NK-92 treated with Interleukin-12 subunit alpha and Interleukin-12 subunit beta, amount 100 ng/mL, for 24 hours (cell line): Measurements from ENCODE around the gene CST2.
"Not testable (repeated sequence)": the region's sequence is repeated elsewhere in the genome, so short reads cannot be mapped to it uniquely, and the experiment has no call there.

Source experiments
- DNase-seq: peaks from one replicate; lab custom pipeline; 2025; lab: John Stamatoyannopoulos, UW

The CST2 gene

GRCh38 chr20:23810349-23810748 is 16.2 kb downstream of the CST2 start:
- not testable (repeated sequence) for DNase-seq

GRCh38 chr20:23800865-23801264 is 25.7 kb downstream of the CST2 start:
- no peak for DNase-seq

- DNase-seq: peak; percentile 30
Measured at GRCh38 chr20:23799216-23799847, 27.2 kb downstream of the CST2 start.

GRCh38 chr20:23795526-23795925 is 31.0 kb downstream of the CST2 start:
- no peak for DNase-seq

GRCh38 chr20:23794841-23795240 is 31.7 kb downstream of the CST2 start:
- DNase-seq: no peak

- DNase-seq: no peak
Measured at GRCh38 chr20:23794065-23794464, 32.5 kb downstream of the CST2 start.

GRCh38 chr20:23783447-23783846 is 43.1 kb downstream of the CST2 start:
- DNase-seq: no peak

- DNase-seq: no peak
Measured at GRCh38 chr20:23782366-23782983, 44.1 kb downstream of the CST2 start.

GRCh38 chr20:23778676-23779075 is 47.9 kb downstream of the CST2 start:
- DNase-seq: not testable (repeated sequence)

- DNase-seq: not testable (repeated sequence)
Measured at GRCh38 chr20:23777380-23777779, 49.1 kb downstream of the CST2 start.

- no peak for DNase-seq
Measured at GRCh38 chr20:23776067-23776771, 50.3 kb downstream of the CST2 start.

GRCh38 chr20:23774081-23774480 is 52.4 kb downstream of the CST2 start:
- no peak for DNase-seq
